Sigmoid colon (tissue), 7 donors: Measurements from ENCODE around the gene ZFHX2. TPM values are rescaled to one million over a fixed set of nuclear protein-coding genes. Genes with fewer than 3 reads are reported as not detected.

Experiments used
- DNase-seq: peaks from one replicate; pipeline ENCODE4 v3.0.0-alpha.2; 2019
- H3K27ac ChIP-seq, 4 donors: fragments of 200-600 bp; sonication (generic); one replicate each; pipeline ENCODE4 v1.5.1; 2016 to 2019; ENCODE audit warnings: mild to moderate bottlenecking in 1 of 4
- H3K27me3 ChIP-seq, 3 donors: fragments of 200-600 bp; sonication (generic); one replicate each; pipeline ENCODE4 v1.5.1; 2019; ENCODE audit warnings: mild to moderate bottlenecking in 1 of 3
- H3K36me3 ChIP-seq, 4 donors: fragments of 200-600 bp; sonication (generic); one replicate each; pipeline ENCODE4 v1.5.1; 2016 to 2019
- H3K4me1 ChIP-seq, 4 donors: fragments of 200-600 bp; sonication (generic); one replicate each; pipeline ENCODE4 v1.5.1; 2017 to 2019
- H3K4me3 ChIP-seq, 4 donors: fragments of 200-600 bp; sonication (generic); one replicate each; pipeline ENCODE4 v1.5.1; 2017 to 2019; ENCODE audit warnings: mild to moderate bottlenecking in 2 of 4, moderate library complexity in 1 of 4
- H3K9me3 ChIP-seq, 4 donors: fragments of 200-600 bp in 3 of 4; sonication (generic) in 3 of 4; one replicate each; pipeline versions ENCODE4 v1.5.1 to v1.6.1; 2013 to 2019
- EP300 ChIP-seq, 4 donors: sonication (generic); formaldehyde crosslinking; IDR thresholded peaks; one replicate each; pipeline ENCODE4 v1.6.1; 2017; ENCODE audit warnings: antibody characterized with exemption in 4 of 4
- POLR2A ChIP-seq, 2 donors: fragments of 450-650 bp; IDR thresholded peaks; one replicate each; pipeline ENCODE4 v1.6.1; 2016; ENCODE audit warnings: antibody characterized with exemption in 2 of 2, mild to moderate bottlenecking in 2 of 2, moderate library complexity in 2 of 2
- POLR2AphosphoS5 ChIP-seq, 4 donors: sonication (generic); formaldehyde crosslinking; IDR thresholded peaks; one replicate each; pipeline ENCODE4 v1.6.1; 2017; ENCODE audit warnings: antibody characterized with exemption in 4 of 4
- WGBS, 2 donors: extraction: QIAGEN DNeasy Blood & Tissue Kit; methylation state at CpG; one replicate each; pipeline ENCODE4 v1.1.7; 2013; 5-methylcytosine and 5-hydroxymethylcytosine counted together
- intact Hi-C: fragments of 100-400 bp; cut with DNase I; formaldehyde crosslinking; loops from one replicate; pipeline ENCODE4 v1.15.1; 2023
- polyA plus RNA-seq, 3 donors: library from polyadenylated mRNA; stranded (reverse); fragments of 200-250 nt; gene quantifications; one replicate each; pipeline ENCODE4 v1.2.3, GENCODE V29; 2013
- total RNA-seq, 4 donors: library from RNA; depleted of rRNA; stranded (reverse); fragments of >200 nt; gene quantifications; one replicate each; pipeline ENCODE4 v1.1.0, GENCODE V29; 2016
- TF ChIP-seq, protein P1 (sequence below), 4 experiments: fragments of 450-650 bp in 3 of 4; fragments of 200-600 bp in 1 of 4; IDR thresholded peaks; one replicate each; pipeline ENCODE4 v1.5.1; 2016 to 2019; ENCODE audit warnings: antibody characterized with exemption in 4 of 4, mild to moderate bottlenecking in 3 of 4, moderate library complexity in 2 of 4
- donor health status: healthy with polysubstance abuse.
- donor health status: Bipolar disorder and iron deficiency.
- donor health status: healthy.

Gene ZFHX2
- total and polyA plus RNA-seq, 7 donors = under 0.01 to 1.9 (median 0.56) TPM; not detected in 1

DNA sequence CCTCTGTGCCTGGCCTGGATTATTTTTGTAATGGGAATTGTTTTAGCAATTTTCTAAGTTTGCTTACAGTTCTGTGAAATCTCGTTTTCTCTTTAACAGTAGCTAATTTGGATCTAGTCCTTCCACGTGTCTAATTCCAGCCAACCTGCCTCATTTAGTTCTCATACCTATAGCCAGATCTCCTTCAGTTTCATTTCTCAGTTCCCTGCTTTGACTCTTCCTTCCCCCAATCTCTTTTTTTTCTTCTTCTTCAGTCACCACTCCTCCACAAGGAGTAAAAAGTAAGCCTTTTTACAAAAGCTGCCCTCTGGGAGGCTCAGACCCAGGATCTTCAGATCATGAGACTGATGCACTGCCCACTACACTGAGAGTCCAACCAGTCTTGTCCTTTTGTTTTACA is 6.0 kb upstream of the ZFHX2 start:
- H3K9me3 ChIP-seq = no peaks in the 10 kb centered on the region
- peaks cover 0 to 20% (median 3%) of the 10 kb centered on the region in 4 donors for H3K36me3 ChIP-seq
- no peak for DNase-seq
- TF ChIP-seq POLR2A (IDR thresholded peaks at IDR 0.05) = no peak
- TF ChIP-seq EP300 (IDR thresholded peaks at IDR 0.05) = no peak
- TF ChIP-seq POLR2AphosphoS5 (IDR thresholded peaks at IDR 0.05) = no peak
- TF ChIP-seq, protein P1, sequence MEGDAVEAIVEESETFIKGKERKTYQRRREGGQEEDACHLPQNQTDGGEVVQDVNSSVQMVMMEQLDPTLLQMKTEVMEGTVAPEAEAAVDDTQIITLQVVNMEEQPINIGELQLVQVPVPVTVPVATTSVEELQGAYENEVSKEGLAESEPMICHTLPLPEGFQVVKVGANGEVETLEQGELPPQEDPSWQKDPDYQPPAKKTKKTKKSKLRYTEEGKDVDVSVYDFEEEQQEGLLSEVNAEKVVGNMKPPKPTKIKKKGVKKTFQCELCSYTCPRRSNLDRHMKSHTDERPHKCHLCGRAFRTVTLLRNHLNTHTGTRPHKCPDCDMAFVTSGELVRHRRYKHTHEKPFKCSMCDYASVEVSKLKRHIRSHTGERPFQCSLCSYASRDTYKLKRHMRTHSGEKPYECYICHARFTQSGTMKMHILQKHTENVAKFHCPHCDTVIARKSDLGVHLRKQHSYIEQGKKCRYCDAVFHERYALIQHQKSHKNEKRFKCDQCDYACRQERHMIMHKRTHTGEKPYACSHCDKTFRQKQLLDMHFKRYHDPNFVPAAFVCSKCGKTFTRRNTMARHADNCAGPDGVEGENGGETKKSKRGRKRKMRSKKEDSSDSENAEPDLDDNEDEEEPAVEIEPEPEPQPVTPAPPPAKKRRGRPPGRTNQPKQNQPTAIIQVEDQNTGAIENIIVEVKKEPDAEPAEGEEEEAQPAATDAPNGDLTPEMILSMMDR (IDR thresholded peaks at IDR 0.05) = no peak
- H3K4me1 ChIP-seq = peaks cover 0 to 31% (median 26%) of the 10 kb centered on the region in 4 donors
- peak overlapping the region in 2 of 4 donors; percentile 93 to 98 for H3K27ac ChIP-seq
- no peak overlapping the region for H3K4me3 ChIP-seq
- H3K27me3 ChIP-seq = no peaks in the 10 kb centered on the region
- intact Hi-C loops = loop anchor here (5.0 to 10.0 kb wide), 6 partner anchors 190 to 887 kb away; partner anchors contain the start of genes ACIN1, C14orf119, DCAF11 and EFS
- WGBS, 2 donors = 37 to 47% methylated on average over 2 of the region's 2 CpGs

DNA sequence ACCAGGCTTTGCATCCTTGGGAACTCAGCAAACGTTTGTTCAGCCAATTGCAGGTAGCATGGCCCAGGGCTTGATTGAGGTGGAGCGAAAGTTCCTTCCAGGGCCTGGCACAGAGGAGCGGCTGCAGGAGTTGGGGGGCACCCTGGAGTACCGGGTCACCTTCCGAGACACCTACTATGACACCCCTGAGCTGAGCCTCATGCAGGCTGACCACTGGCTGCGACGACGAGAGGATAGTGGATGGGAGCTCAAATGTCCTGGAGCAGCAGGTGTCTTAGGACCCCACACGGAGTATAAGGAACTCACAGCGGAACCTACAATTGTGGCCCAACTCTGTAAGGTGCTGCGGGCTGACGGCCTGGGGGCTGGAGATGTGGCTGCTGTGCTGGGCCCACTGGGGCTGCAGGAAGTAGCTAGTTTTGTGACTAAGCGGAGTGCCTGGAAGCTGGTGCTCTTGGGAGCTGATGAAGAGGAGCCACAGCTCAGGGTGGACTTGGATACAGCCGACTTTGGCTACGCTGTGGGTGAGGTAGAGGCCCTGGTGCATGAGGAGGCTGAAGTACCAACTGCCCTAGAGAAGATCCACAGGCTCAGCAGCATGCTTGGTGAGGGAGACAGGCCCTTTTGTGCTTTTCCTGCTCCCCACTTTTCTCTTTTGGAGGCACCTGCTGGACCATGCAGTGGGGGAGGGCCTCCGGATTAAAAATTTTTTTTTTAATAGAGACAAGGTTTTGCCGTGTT is 5.3 kb upstream of the ZFHX2 start:
- 20 to 48% methylated on average over 17 of the region's 17 CpGs for WGBS, 2 donors
- peak overlapping the region; percentile 93 to 98 (median 95) for H3K27ac ChIP-seq
- no peaks in the 10 kb centered on the region for H3K9me3 ChIP-seq
- H3K36me3 ChIP-seq = peaks cover 0 to 20% (median 3%) of the 10 kb centered on the region in 4 donors
- H3K4me1 ChIP-seq = peaks cover 0 to 34% (median 28%) of the 10 kb centered on the region in 4 donors
- intact Hi-C loops = loop anchor here (5.0 to 10.0 kb wide), 6 partner anchors 190 to 888 kb away; partner anchors contain the start of genes ACIN1, C14orf119, DCAF11 and EFS
- peak overlapping the region; percentile 71 to 88 (median 82) for H3K4me3 ChIP-seq
- H3K27me3 ChIP-seq = no peaks in the 10 kb centered on the region
- TF ChIP-seq EP300 (IDR thresholded peaks at IDR 0.05) (no peak), POLR2AphosphoS5 (IDR thresholded peaks at IDR 0.05) (no peak), POLR2A (IDR thresholded peaks at IDR 0.05) (no peak)
- TF ChIP-seq, protein P1 (IDR thresholded peaks at IDR 0.05) = no peak
- no peak for DNase-seq

DNA sequence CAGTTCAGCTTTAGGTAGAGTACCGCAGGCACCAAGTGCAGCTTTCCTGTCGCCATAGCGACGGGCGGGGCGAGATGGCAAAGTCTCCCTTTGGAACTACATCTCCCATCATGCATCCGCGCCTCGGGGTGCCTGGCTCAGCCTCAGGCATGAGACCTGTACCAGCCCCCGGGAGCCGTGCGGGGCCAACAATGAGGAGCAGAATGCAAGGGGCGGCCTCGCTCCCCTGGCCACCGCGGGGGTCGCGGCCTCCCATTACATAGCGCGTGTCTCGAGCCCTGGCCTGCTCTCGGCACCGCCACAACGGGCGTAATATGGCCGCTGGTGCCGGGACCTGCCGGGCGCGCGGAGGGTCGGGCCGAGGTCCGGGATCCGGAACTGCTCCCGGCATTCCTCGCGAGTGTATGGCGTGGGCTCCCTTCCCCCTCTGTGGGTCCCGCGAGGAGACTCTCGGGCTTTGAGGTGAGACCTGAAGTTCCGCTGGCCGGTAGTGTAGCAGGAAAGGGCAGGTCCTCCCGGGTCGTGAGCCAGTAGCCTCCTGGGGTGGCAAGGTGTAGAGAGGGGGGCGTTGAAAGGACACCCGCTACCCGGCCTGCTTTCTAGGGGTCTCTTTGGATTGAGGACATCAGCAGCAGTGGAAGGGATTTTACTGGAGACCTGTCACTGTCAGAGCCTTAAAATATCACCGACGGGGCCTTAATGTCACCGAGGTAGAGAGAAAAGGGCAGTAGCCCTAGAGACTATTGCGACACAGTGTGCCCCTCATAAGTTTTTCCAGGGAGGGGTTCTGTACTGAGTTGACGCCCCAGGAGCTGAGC is 4.5 kb upstream of the ZFHX2 start, which contains the start of gene THTPA:
THTPA (plus strand) TSS at position 390 of the 818 bp plus-strand sequence. CDS start 487 bp downstream, outside the sequence.
- peak within 1 kb of the TSS; percentile 71 to 88 (median 82) for H3K4me3 ChIP-seq
- 1% methylated on average over 54 of the region's 54 CpGs for WGBS, 2 donors
- TF ChIP-seq POLR2A (IDR thresholded peaks at IDR 0.05) (no peak), POLR2AphosphoS5 (IDR thresholded peaks at IDR 0.05) (peak in 3 of 4 donors; percentile 44 to 64 (median 60)), EP300 (IDR thresholded peaks at IDR 0.05) (peak in 1 of 4 donors; percentile 6)
- TF ChIP-seq, protein P1 (IDR thresholded peaks at IDR 0.05) = no peak
- DNase-seq = peak; percentile 95
- intact Hi-C loops = loop anchor here (5.0 to 10.0 kb wide), 6 partner anchors 189 to 889 kb away; partner anchors contain the start of genes ACIN1, C14orf119, DCAF11 and EFS
- H3K27me3 ChIP-seq = no peaks in the 10 kb centered on the region
- H3K27ac ChIP-seq = peak within 1 kb of the TSS; percentile 93 to 98 (median 95)
- peaks cover 0 to 20% (median 3%) of the 10 kb centered on the region in 4 donors for H3K36me3 ChIP-seq
- peaks cover 0 to 37% (median 29%) of the 10 kb centered on the region in 4 donors for H3K4me1 ChIP-seq
- no peaks in the 10 kb centered on the region for H3K9me3 ChIP-seq

DNA sequence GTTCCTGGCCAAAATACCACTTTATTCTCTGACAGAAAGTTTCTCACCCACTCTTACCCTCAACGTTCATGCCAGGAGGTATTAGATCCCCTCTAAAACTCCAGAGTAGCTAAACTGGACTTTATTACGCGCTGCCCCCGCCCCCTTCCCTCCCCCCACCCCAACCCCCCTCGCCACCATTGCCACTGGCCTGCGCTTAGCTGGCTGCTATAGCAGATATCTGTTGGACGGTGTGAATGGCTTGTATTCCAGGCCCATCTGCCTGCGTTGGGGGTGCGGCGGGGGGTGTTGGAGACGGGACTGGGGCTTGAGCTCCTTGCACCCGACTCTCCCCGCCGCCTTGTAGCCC is 3.9 kb upstream of the ZFHX2 start:
- no peak for DNase-seq
- TF ChIP-seq, protein P1 (IDR thresholded peaks at IDR 0.05) = no peak
- TF ChIP-seq POLR2AphosphoS5 (IDR thresholded peaks at IDR 0.05) (no peak), EP300 (IDR thresholded peaks at IDR 0.05) (no peak), POLR2A (IDR thresholded peaks at IDR 0.05) (no peak)
- no peaks in the 10 kb centered on the region for H3K27me3 ChIP-seq
- H3K4me3 ChIP-seq = peak overlapping the region; percentile 71 to 88 (median 82)
- intact Hi-C loops = loop anchor here (5.0 to 10.0 kb wide), 6 partner anchors 188 to 889 kb away; partner anchors contain the start of genes ACIN1, C14orf119, DCAF11 and EFS
- H3K9me3 ChIP-seq = no peaks in the 10 kb centered on the region
- H3K36me3 ChIP-seq = peaks cover 0 to 20% (median 3%) of the 10 kb centered on the region in 4 donors
- WGBS, 2 donors = 2 to 3% methylated on average over 14 of the region's 14 CpGs
- H3K4me1 ChIP-seq = peaks cover 0 to 43% (median 34%) of the 10 kb centered on the region in 4 donors
- peak overlapping the region; percentile 93 to 98 (median 95) for H3K27ac ChIP-seq
